ENCODE data around the gene TRAPPC3L. TPM values are rescaled to one million over a fixed set of nuclear protein-coding genes. Genes with fewer than 3 reads are reported as not detected.

TRAPPC3L gene
- total and polyA plus RNA-seq, 9 of the 15 experiments (the other 6 are each of a cell fraction or from before 2014, with no cell fraction given): not detected

- TF ChIP-seq DEAF1 (CRISPR knock-in tag; IDR thresholded peaks at IDR 0.05): peak; percentile 76
- peak; percentile 74 to 85 for TF ChIP-seq RAD21 (CRISPR knock-in tag; conservative IDR thresholded peaks at IDR 0.05 in 1 of 2, IDR thresholded peaks at IDR 0.05 in 1 of 2)
- no peak for TF ChIP-seq TRIM28 (IDR thresholded peaks at IDR 0.05)
- 0 out of 2 replicates have a peak, but pooled peaks have one; percentile 31 for TF ChIP-seq SP1 (CRISPR knock-in tag; IDR thresholded peaks at IDR 0.05)
- peak; percentile 52 for TF ChIP-seq JUN (IDR thresholded peaks at IDR 0.05; ENCODE audit: borderline replicate concordance, low read depth, low read length)
- no peak for TF ChIP-seq JUN (CRISPR knock-in tag; IDR thresholded peaks at IDR 0.05; ENCODE audit: borderline replicate concordance)
- TF ChIP-seq FOXK2 (conservative IDR thresholded peaks at IDR 0.05 in 1 of 2, IDR thresholded peaks at IDR 0.05 in 1 of 2; ENCODE audit: low read depth in 2 of 2): peak in 1 of 2 experiments; percentile 29; a peak in 2 of 4 replicates
- peak; percentile 68 for TF ChIP-seq JUND (IDR thresholded peaks at IDR 0.05; ENCODE audit: borderline replicate concordance, low read depth, low read length)
- peak; percentile 74; the same call in 1 of the 3 replicates for TF ChIP-seq JUND (tag; IDR thresholded peaks at IDR 0.05; ENCODE audit: borderline replicate concordance, low read depth, low read length)
- peak; percentile 45; the same call in 1 of the 2 replicates for TF ChIP-seq NCOR1 (IDR thresholded peaks at IDR 0.05)
- 0 out of 4 replicates have a peak, but pooled peaks of 1 of the 2 experiments have one; percentile 42 for TF ChIP-seq ZNF639 (CRISPR knock-in tag; conservative IDR thresholded peaks at IDR 0.05 in 1 of 2, IDR thresholded peaks at IDR 0.05 in 1 of 2)
- TF ChIP-seq ZNF609 (CRISPR knock-in tag; IDR thresholded peaks at IDR 0.05; ENCODE audit: borderline replicate concordance): no peak
- peak; percentile 8 for TF ChIP-seq DACH1 (IDR thresholded peaks at IDR 0.05; ENCODE audit: partially characterized antibody)
- no peak for TF ChIP-seq DNMT1 (IDR thresholded peaks at IDR 0.05)
- TF ChIP-seq, protein P1, sequence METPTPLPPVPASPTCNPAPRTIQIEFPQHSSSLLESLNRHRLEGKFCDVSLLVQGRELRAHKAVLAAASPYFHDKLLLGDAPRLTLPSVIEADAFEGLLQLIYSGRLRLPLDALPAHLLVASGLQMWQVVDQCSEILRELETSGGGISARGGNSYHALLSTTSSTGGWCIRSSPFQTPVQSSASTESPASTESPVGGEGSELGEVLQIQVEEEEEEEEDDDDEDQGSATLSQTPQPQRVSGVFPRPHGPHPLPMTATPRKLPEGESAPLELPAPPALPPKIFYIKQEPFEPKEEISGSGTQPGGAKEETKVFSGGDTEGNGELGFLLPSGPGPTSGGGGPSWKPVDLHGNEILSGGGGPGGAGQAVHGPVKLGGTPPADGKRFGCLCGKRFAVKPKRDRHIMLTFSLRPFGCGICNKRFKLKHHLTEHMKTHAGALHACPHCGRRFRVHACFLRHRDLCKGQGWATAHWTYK (CRISPR knock-in tag; IDR thresholded peaks at IDR 0.05): 0 out of 2 replicates have a peak, but pooled peaks have one; percentile 43
These were observed 33.9 kb downstream of the TRAPPC3L start, which contains the start of gene CALHM5 (continued) for GRCh38 chr6:116511424-116512110.
